H1 (cell line): ENCODE results near the gene PLBD2. TPM values are rescaled to one million over a fixed set of nuclear protein-coding genes. Genes with fewer than 3 reads are reported as not detected.

Experiments
- CTCF ChIA-PET: fragments of 300-600 bp; sonication (Branson Sonifier 250); formaldehyde crosslinking; loops from one replicate; lab custom pipeline; 2021; ENCODE audit not compliant: partially characterized antibody; lab: Charles Lee
- POLR2A ChIA-PET: fragments of 300-600 bp; sonication (Branson Sonifier 250); formaldehyde crosslinking; loops from one replicate; lab custom pipeline; 2021; ENCODE audit warnings: inconsistent platforms; ENCODE audit not compliant: partially characterized antibody; lab: Charles Lee
- DNase-seq, 2 experiments: peaks; one replicate each; pipeline versions ENCODE4 v3.0.0 to v3.0.0-alpha.2; 2010 to 2022; ENCODE audit warnings: low spot score in 2 of 2, low read depth in 1 of 2, mixed read lengths in 1 of 2
- FAIRE-seq: peaks from 2 replicates; lab custom pipeline; 2011; peaks lifted over from hg19 to GRCh38; lab: Jason Lieb, UNC
- H2AFZ ChIP-seq: 2 replicates; pipeline ENCODE4 v1.8.1; 2012; ENCODE audit warnings: low read length, inconsistent platforms
- H2AK5ac ChIP-seq: 2 replicates; pipeline ENCODE4 v1.6.1; 2013; ENCODE audit warnings: low read depth, low read length
- H2BK120ac ChIP-seq: replicated peaks from 2 replicates; pipeline ENCODE3; 2013; ENCODE audit warnings: low read depth, low read length, inconsistent platforms
- H2BK12ac ChIP-seq: 2 replicates; pipeline ENCODE4 v1.6.1; 2013; ENCODE audit warnings: low read depth, low read length
- H2BK15ac ChIP-seq: 2 replicates; pipeline ENCODE4 v1.6.1; 2013; ENCODE audit warnings: low read length
- H2BK20ac ChIP-seq: 2 replicates; pipeline ENCODE4 v1.6.1; 2013; ENCODE audit warnings: low read length
- H2BK5ac ChIP-seq: 2 replicates; pipeline ENCODE4 v1.6.1; 2013; ENCODE audit warnings: low read depth, low read length
- H3K14ac ChIP-seq: 2 replicates; pipeline ENCODE4 v1.6.1; 2013; ENCODE audit warnings: inconsistent platforms; ENCODE audit not compliant: insufficient read length
- H3K18ac ChIP-seq: 2 replicates; pipeline ENCODE4 v1.6.1; 2013; ENCODE audit warnings: low read length; ENCODE audit errors: extremely low read depth
- H3K23ac ChIP-seq: 2 replicates; pipeline ENCODE4 v1.6.1; 2013; ENCODE audit warnings: inconsistent platforms; ENCODE audit not compliant: insufficient read length
- H3K23me2 ChIP-seq: 2 replicates; pipeline ENCODE4 v1.6.1; 2013; ENCODE audit warnings: low read depth, low read length
- H3K27ac ChIP-seq: 2 replicates; pipeline ENCODE4 v1.6.1; 2011; ENCODE audit warnings: low read depth, low read length, inconsistent platforms
- H3K27me3 ChIP-seq, 4 experiments: replicated peaks in 1 of 4; 1 replicate in 1 of 4; 2 replicates in 3 of 4; pipeline versions ENCODE4 v1.6.1 to v1.8.1; 2011 to 2013; ENCODE audit warnings: low read length in 3 of 4, mild to moderate bottlenecking in 3 of 4, inconsistent platforms in 2 of 4, mixed read lengths in 2 of 4, moderate library complexity in 1 of 4; ENCODE audit not compliant: control insufficient read depth in 3 of 4, insufficient read depth in 3 of 4; ENCODE audit errors: extremely low read depth in 1 of 4
- H3K36me3 ChIP-seq, 4 experiments: 2 replicates each; pipeline versions ENCODE4 v1.6.1 to v1.8.1; 2011 to 2013; ENCODE audit warnings: mild to moderate bottlenecking in 4 of 4, low read length in 3 of 4, moderate library complexity in 2 of 4, control low read depth in 1 of 4, inconsistent platforms in 1 of 4; ENCODE audit not compliant: insufficient read depth in 4 of 4, control insufficient read depth in 2 of 4
- H3K4ac ChIP-seq: replicated peaks from 2 replicates; pipeline ENCODE3; 2013; ENCODE audit warnings: low read length, low read depth, mixed read lengths, inconsistent platforms; ENCODE audit not compliant: insufficient read length
- H3K4me1 ChIP-seq, 4 experiments: replicated peaks in 1 of 4; 1 replicate in 1 of 4; 2 replicates in 3 of 4; pipeline versions ENCODE4 v1.6.1 to v1.8.1; 2011 to 2013; ENCODE audit warnings: low read length in 3 of 4, inconsistent platforms in 2 of 4, mixed read lengths in 1 of 4; ENCODE audit not compliant: insufficient read depth in 4 of 4, control insufficient read depth in 3 of 4
- H3K4me2 ChIP-seq, 2 experiments: 2 replicates each; pipeline versions ENCODE4 v1.6.1 to v1.8.1; 2011 to 2013; ENCODE audit warnings: low read depth in 2 of 2, low read length in 2 of 2, control low read depth in 1 of 2, inconsistent platforms in 1 of 2, mild to moderate bottlenecking in 1 of 2; ENCODE audit not compliant: insufficient read depth in 1 of 2
- H3K4me3 ChIP-seq, 4 experiments: fragments of 200-600, 300-600 bp in 1 of 4; sonication (generic), shearing (Covaris generic), sonication (Bioruptor Twin) in 1 of 4; 2 replicates each; pipeline versions ENCODE4 v1.5.1 to v1.8.1; 2011 to 2016; ENCODE audit warnings: low read length in 4 of 4, low read depth in 3 of 4, control low read depth in 2 of 4, inconsistent platforms in 2 of 4, mild to moderate bottlenecking in 2 of 4, mixed read lengths in 1 of 4, moderate library complexity in 1 of 4; ENCODE audit not compliant: insufficient read depth in 2 of 4; ENCODE audit errors: extremely low read depth in 1 of 4
- H3K56ac ChIP-seq: replicated peaks from 2 replicates; pipeline ENCODE3; 2013; ENCODE audit warnings: low read depth, mild to moderate bottlenecking, mixed read lengths, low read length, inconsistent platforms; ENCODE audit not compliant: insufficient read length
- H3K79me1 ChIP-seq: 2 replicates; pipeline ENCODE4 v1.6.1; 2013; ENCODE audit warnings: low read depth, low read length, control low read depth
- H3K79me2 ChIP-seq, 2 experiments: 2 replicates each; pipeline versions ENCODE4 v1.6.1 to v1.8.1; 2012 to 2013; ENCODE audit warnings: low read length in 2 of 2, mild to moderate bottlenecking in 2 of 2, inconsistent platforms in 1 of 2; ENCODE audit not compliant: insufficient read depth in 2 of 2, control insufficient read depth in 1 of 2
- H3K9ac ChIP-seq, 4 experiments: replicated peaks in 1 of 4; 1 replicate in 1 of 4; 2 replicates in 3 of 4; pipeline versions ENCODE4 v1.6.1 to v1.8.1; 2011 to 2013; ENCODE audit warnings: low read depth in 3 of 4, low read length in 3 of 4, control low read depth in 2 of 4, mild to moderate bottlenecking in 2 of 4, moderate library complexity in 2 of 4, inconsistent platforms in 1 of 4; ENCODE audit errors: extremely low read depth in 1 of 4
- H3K9me3 ChIP-seq, 2 experiments: 2 replicates each; pipeline versions ENCODE4 v1.6.1 to v1.8.1; 2012 to 2013; ENCODE audit warnings: mild to moderate bottlenecking in 2 of 2, moderate library complexity in 2 of 2, control low read depth in 1 of 2, inconsistent platforms in 1 of 2, low read depth in 1 of 2, low read length in 1 of 2, mixed read lengths in 1 of 2; ENCODE audit not compliant: insufficient read depth in 2 of 2
- H4K20me1 ChIP-seq, 2 experiments: replicated peaks in 1 of 2; 2 replicates each; pipeline versions ENCODE3 to v1.8.1; 2011 to 2013; ENCODE audit warnings: inconsistent platforms in 2 of 2, low read length in 2 of 2, mild to moderate bottlenecking in 1 of 2; ENCODE audit not compliant: insufficient read depth in 2 of 2, control insufficient read depth in 1 of 2
- H4K5ac ChIP-seq: 2 replicates; pipeline ENCODE4 v1.6.1; 2013; ENCODE audit warnings: low read length, low read depth, mixed read lengths, inconsistent platforms; ENCODE audit not compliant: insufficient read length
- H4K8ac ChIP-seq: 2 replicates; pipeline ENCODE4 v1.8.0; 2013; ENCODE audit warnings: mild to moderate bottlenecking, moderate library complexity, low read length, inconsistent platforms; ENCODE audit not compliant: insufficient read depth; ENCODE audit errors: extremely low read depth
- H4K91ac ChIP-seq: replicated peaks from 2 replicates; pipeline ENCODE3; 2013; ENCODE audit warnings: low read length, mixed read lengths, inconsistent platforms; ENCODE audit not compliant: insufficient read length
- WGBS, 2 experiments: shearing (Covaris generic) in 1 of 2; methylation state at CpG; one replicate each; pipeline versions ENCODE4 v1.1.6 to v1.1.7; 2013 to 2015; ENCODE audit warnings: low lambda C conversion rate in 2 of 2, mixed read lengths in 2 of 2, inconsistent platforms in 1 of 2, low coverage in 1 of 2, missing lambda C conversion rate in 1 of 2; ENCODE audit not compliant: insufficient replicate concordance in 2 of 2, insufficient coverage in 1 of 2, insufficient read length in 1 of 2; ENCODE audit errors: extremely low coverage in 1 of 2, missing lambda C conversion rate in 1 of 2; 5-methylcytosine and 5-hydroxymethylcytosine counted together
- polyA plus RNA-seq, 7 experiments: library from polyadenylated mRNA; depleted of rRNA in 3 of 7; stranded (reverse) in 5 of 7; unstranded in 2 of 7; fragments of >200 nt in 5 of 7; fragments of 200-250 nt in 2 of 7; gene quantifications; 1 replicate in 5 of 7; 2 replicates in 1 of 7; 4 replicates in 1 of 7; pipeline versions ENCODE4 v1.2.1 to v1.2.3, GENCODE V29; 2011 to 2013; ENCODE audit warnings: missing spikeins in 2 of 7, mixed read lengths in 2 of 7
- total RNA-seq: library from RNA; stranded (reverse); fragmentation: NEBNext Ultra II Directional; extraction: Animal tissue kit (Norgen Biotek cat#: 25700); gene quantifications from 2 replicates; pipeline ENCODE4 v1.2.1, GENCODE V29; 2021
- TF ChIP-seq, protein P1 (sequence below): IDR thresholded peaks from 2 replicates; pipeline ENCODE4 v1.6.1; 2012; ENCODE audit warnings: inconsistent platforms

PLBD2 gene
- total and polyA plus RNA-seq, 2 of the 8 experiments (the other 6 are each of a cell fraction or from before 2014, with no cell fraction given): 16.8 to 33.5 TPM

DNA sequence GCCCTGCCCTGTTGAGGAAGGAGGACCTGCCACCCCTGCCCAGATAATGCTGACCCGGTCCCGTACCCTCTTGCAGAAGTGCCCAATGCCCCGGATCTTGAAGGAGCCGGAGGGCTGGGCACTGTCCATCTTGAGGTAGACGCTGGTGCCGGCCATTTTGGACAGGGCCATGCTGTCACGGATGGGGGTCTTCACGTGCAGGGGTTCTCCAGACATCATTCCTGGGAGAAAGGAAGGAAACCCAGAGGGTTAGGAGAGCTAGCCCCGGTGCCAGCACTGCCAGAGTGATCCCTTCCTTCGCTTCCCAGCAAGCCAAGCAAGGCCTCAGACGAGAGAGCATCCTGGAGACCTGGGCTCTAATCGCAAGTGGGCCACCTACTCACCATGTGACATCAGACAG is 41.1 kb downstream of the PLBD2 start:
- Histone ChIP-seq H3K14ac (no peak overlapping the region), H2BK12ac (no peak overlapping the region), H3K9me3 (no peaks in the 10 kb centered on the region), H3K27me3 (no peaks in the 10 kb centered on the region), H3K23ac (no peak overlapping the region), H3K79me1 (no peaks in the 10 kb centered on the region), H4K5ac (no peak overlapping the region), H3K4me1 (peaks cover 0 to 3% (median 1%) of the 10 kb centered on the region in 4 experiments; a peak in 1 of 7 replicates), H3K4me2 (no peak overlapping the region), H4K8ac (no peak overlapping the region), H3K9ac (no peak overlapping the region), H2BK120ac (no peak overlapping the region), H2AK5ac (no peak overlapping the region; the same call in 1 of the 2 replicates), H3K4me3 (no peak overlapping the region), H2AFZ (no peak overlapping the region), H4K20me1 (peaks cover 0 to 1% of the 10 kb centered on the region in 2 experiments), H3K18ac (no peak overlapping the region), H3K23me2 (0 out of 2 replicates have a peak, but pooled peaks cover 1% of the 10 kb centered on the region), H2BK5ac (no peak overlapping the region), H3K56ac (no peak overlapping the region), H4K91ac (no peak overlapping the region), H3K79me2 (no peaks in the 10 kb centered on the region), H3K4ac (no peak overlapping the region), H2BK15ac (no peak overlapping the region), H2BK20ac (no peak overlapping the region), H3K27ac (no peak overlapping the region), H3K36me3 (no peaks in the 10 kb centered on the region)
- WGBS, 2 experiments: 90% methylated on average over 12 of the region's 12 CpGs; no CpG with 5 or more reads in 1 of the 2 experiments
- FAIRE-seq (no peak), DNase-seq (no peak)
- TF ChIP-seq, protein P1, sequence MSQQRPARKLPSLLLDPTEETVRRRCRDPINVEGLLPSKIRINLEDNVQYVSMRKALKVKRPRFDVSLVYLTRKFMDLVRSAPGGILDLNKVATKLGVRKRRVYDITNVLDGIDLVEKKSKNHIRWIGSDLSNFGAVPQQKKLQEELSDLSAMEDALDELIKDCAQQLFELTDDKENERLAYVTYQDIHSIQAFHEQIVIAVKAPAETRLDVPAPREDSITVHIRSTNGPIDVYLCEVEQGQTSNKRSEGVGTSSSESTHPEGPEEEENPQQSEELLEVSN: no peak
- ChIA-PET CTCF (interaction anchor here (0.6 kb wide), 1 partner anchor 23 kb away, joined by 3 read pairs; the partner anchor contains the start of gene SDSL), POLR2A (no interaction called here)
